AG04450 (cell line): ENCODE results near the gene TAF4. TPM values are rescaled to one million over a fixed set of nuclear protein-coding genes. Genes with fewer than 3 reads are reported as not detected.

Experiments used
- CTCF ChIA-PET: fragments of 300-600, 350-600 bp; formaldehyde crosslinking; extraction: SDS; loops from one replicate; lab custom pipeline; 2022; ENCODE audit warnings: antibody characterized with exemption, inconsistent platforms; lab: Charles Lee
- POLR2A ChIA-PET: fragments of 350-600 bp; formaldehyde crosslinking; extraction: SDS; loops from one replicate; lab custom pipeline; 2021; ENCODE audit warnings: antibody characterized with exemption, inconsistent platforms; lab: Yijun Ruan, JAX
- DNase-seq: peaks from one replicate; pipeline ENCODE4 v3.0.0-alpha.2; 2011; ENCODE audit warnings: low read depth, low spot score
- H3K27ac ChIP-seq: one replicate; pipeline ENCODE4 v1.5.1; 2012; ENCODE audit warnings: low read depth, low read length, control low read depth
- H3K27me3 ChIP-seq: one replicate; pipeline ENCODE4 v1.6.0; 2012; ENCODE audit warnings: low read length; ENCODE audit not compliant: control insufficient read depth, insufficient read depth
- H3K4me3 ChIP-seq: 2 replicates; pipeline ENCODE4 v1.5.1; 2011; ENCODE audit warnings: mild to moderate bottlenecking, low read depth, low read length, control low read depth
- H3K9me3 ChIP-seq: 2 replicates; pipeline ENCODE4 v1.5.1; 2012; ENCODE audit warnings: low read length; ENCODE audit not compliant: control insufficient read depth, insufficient read depth
- polyA plus RNA-seq: library from polyadenylated mRNA; depleted of rRNA; stranded (reverse); fragments of >200 nt; gene quantifications from 2 replicates; pipeline ENCODE4 v1.2.3, GENCODE V29; 2011
- TF ChIP-seq, protein P1 (sequence below): IDR thresholded peaks from 2 replicates; pipeline ENCODE4 v1.5.1; 2011; ENCODE audit warnings: low read depth, low read length, control low read depth, inconsistent platforms

Gene TAF4
- polyA plus RNA-seq, 1 experiment: 2.7 TPM

DNA sequence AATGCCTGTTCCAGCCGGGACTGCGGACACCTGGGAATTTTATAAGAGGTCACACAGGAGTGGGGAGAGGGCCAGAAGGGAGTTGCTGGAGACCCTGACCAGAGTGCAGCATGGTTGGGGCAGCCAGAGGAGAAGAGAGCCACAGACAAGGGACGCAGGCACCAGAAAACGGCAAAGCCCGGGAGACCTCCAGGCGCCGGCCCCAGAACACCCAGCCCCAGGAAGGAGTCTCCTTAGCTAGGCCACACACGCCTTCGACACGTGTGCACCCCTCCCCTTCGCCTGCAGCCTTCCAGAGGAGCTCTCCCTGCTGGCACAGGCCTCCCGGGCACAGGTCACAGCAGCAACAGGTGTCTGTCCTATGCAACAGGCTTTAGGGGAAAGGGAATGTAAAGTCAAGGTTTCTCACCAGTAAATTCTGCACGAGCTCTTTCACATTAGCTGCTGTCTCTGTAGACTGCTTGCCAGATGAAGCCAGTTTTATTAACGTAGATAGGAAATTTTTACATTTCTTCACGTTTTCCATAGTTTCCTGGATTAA lies 57.0 kb downstream of the TAF4 start:
- TF ChIP-seq, protein P1, sequence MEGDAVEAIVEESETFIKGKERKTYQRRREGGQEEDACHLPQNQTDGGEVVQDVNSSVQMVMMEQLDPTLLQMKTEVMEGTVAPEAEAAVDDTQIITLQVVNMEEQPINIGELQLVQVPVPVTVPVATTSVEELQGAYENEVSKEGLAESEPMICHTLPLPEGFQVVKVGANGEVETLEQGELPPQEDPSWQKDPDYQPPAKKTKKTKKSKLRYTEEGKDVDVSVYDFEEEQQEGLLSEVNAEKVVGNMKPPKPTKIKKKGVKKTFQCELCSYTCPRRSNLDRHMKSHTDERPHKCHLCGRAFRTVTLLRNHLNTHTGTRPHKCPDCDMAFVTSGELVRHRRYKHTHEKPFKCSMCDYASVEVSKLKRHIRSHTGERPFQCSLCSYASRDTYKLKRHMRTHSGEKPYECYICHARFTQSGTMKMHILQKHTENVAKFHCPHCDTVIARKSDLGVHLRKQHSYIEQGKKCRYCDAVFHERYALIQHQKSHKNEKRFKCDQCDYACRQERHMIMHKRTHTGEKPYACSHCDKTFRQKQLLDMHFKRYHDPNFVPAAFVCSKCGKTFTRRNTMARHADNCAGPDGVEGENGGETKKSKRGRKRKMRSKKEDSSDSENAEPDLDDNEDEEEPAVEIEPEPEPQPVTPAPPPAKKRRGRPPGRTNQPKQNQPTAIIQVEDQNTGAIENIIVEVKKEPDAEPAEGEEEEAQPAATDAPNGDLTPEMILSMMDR: no peak

DNA sequence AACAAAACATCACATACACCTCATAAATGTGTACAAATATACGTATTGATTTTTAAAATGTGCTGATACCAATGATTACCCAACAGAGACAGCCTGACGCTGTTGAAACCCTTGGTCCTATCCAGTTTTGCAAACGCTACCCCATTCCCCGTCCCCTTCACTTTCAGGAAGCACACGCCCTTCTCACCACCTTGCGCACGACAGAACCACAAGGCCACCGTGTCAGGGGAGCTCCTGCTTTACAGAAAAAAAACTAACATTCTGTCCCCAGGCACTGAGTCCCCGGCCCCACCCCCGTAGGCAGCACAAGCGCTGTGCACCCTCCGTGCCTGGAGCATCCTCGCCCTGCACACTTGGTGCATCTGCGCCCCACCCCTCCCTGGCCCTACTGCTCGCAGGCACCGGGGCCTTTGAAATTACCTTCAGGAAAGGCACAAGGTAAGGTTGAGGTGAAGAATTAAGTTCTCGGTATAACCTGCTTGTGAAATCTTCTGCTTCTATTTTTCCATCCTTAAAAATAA lies 58.5 kb downstream of the TAF4 start:
- DNase-seq: no peak
- no peak overlapping the region for H3K4me3 ChIP-seq
- H3K9me3 ChIP-seq: no peaks in the 10 kb centered on the region; the same call in 1 of the 2 replicates
- no peaks in the 10 kb centered on the region for H3K27me3 ChIP-seq
- ChIA-PET CTCF (no interaction called here), POLR2A (no interaction called here)
- TF ChIP-seq, protein P1: no peak
- H3K27ac ChIP-seq: no peak overlapping the region

More for the DNA sequence above, 57.0 kb downstream of the TAF4 start:
- CTCF ChIA-PET: no interaction called here
- no peak overlapping the region for H3K27ac ChIP-seq
- DNase-seq: no peak
- no peaks in the 10 kb centered on the region for H3K27me3 ChIP-seq
- POLR2A ChIA-PET: no interaction called here
- H3K9me3 ChIP-seq: no peaks in the 10 kb centered on the region
- no peak overlapping the region for H3K4me3 ChIP-seq

DNA sequence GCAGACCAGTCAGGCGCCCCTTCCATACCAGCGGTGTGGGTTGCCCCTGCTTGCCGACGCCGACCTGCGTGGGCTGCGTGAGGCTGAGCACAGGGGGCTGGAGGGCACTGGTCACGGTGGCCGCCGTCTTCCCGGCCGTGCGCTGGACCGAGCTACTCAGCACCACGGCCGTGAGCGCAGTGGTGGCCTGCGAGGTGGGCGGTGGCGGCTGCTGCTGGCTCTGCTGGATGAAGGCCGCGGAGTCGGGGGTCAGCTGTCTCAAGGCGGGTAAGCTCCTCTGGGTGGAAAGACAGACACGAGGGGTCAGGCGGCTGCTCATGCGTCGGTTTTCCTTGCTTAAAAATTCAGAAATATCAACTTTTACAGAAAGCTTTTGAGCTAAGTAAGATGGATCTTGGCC lies 59.2 kb downstream of the TAF4 start:
- no peak overlapping the region for H3K4me3 ChIP-seq
- POLR2A ChIA-PET: no interaction called here

DNA sequence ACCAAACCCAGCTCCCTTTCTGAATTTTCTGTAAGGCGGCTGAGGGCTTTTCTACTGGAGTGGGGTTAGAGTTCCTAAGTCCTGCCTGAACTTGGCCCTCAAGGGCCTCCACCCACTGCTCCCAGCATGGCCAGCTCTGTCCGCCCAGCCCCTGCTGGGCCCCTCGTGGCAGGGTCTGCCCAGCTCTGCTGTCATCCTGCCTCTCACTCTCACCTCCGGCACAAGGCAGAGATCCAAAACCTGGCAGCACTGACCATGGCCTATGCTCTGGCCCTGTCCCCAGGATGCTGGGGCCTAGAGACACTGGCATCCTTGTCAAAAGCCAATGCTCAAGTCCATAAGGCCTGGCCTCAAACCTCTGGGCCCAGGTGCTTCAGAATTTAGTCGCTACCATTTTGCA lies 61.1 kb downstream of the TAF4 start:
- Histone ChIP-seq H3K27ac (no peak overlapping the region), H3K9me3 (no peaks in the 10 kb centered on the region; the same call in 1 of the 2 replicates), H3K4me3 (no peak overlapping the region), H3K27me3 (no peaks in the 10 kb centered on the region)
- POLR2A ChIA-PET: no interaction called here
- CTCF ChIA-PET: no interaction called here
- no peak for DNase-seq
- TF ChIP-seq, protein P1: no peak

More for the DNA sequence above, 59.2 kb downstream of the TAF4 start:
- TF ChIP-seq, protein P1: no peak
- DNase-seq: no peak
- CTCF ChIA-PET: no interaction called here
- no peak overlapping the region for H3K27ac ChIP-seq
- no peaks in the 10 kb centered on the region; the same call in 1 of the 2 replicates for H3K9me3 ChIP-seq
- H3K27me3 ChIP-seq: no peaks in the 10 kb centered on the region

DNA sequence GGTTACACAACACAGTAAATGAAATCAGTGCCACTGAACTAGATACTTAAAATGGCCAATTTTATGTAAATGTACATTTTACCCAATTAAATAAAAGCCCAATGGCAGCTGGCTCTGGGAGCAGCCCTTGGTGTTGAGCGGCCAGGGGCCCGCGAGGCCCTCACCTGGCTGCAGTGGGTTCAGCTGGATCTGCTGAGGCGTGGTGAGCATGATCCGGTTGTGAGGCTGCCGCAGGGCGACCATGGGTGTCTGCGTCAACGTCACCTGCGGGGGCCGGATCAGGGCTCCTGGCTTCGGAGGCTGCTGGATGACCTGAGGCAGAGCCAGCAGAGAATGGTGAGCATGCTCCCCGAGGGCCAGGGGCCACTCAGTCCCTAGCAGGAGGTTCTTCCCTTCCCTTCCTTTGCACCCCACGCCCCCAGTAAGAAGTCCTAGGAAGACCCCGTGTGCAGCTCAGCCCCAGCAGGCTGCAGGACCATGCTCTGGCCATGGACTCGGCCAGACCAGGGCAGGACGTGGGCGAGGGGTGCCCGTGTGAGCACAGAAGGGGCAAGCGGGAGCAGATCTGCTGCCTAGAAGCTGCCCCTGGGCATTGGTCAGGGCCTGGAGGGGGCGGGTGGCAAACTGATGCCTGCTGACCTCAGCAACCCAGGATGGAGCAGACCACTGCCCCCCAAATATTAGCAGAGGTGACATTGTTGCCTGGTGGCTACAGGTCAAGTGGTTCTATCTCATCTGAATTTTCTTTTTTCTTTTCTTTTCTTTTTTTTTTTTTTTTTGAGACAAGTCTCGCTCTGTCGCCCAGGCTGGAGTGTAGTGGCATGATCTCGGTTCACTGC lies 61.9 kb downstream of the TAF4 start:
- TF ChIP-seq, protein P1: no peak
- no peak for DNase-seq
- ChIA-PET CTCF (no interaction called here), POLR2A (no interaction called here)
- Histone ChIP-seq H3K9me3 (no peaks in the 10 kb centered on the region; the same call in 1 of the 2 replicates), H3K27me3 (no peaks in the 10 kb centered on the region), H3K27ac (no peak overlapping the region), H3K4me3 (no peak overlapping the region)
